Measurements from ENCODE around the gene NCBP3.
A peak's percentile ranks its signal among the peaks of the same experiment; 100 is the strongest.

Gene NCBP3

GRCh38 chr17:3780986-3781385 lies 65.1 kb downstream of the NCBP3 start:
- no peak for DNase-seq (ENCODE audit: low read depth in 2 of 2)
- H3K4me3 ChIP-seq (replicated peaks in 1 of 2; ENCODE audit: low read depth in 2 of 2, low read length in 2 of 2) = no peak overlapping the region
- no peak for TF ChIP-seq CTCF (IDR thresholded peaks at IDR 0.05; ENCODE audit: low read depth, low read length)

- TF ChIP-seq CTCF (IDR thresholded peaks at IDR 0.05; ENCODE audit: low read depth, low read length) = no peak
- no peak for DNase-seq (ENCODE audit: low read depth in 2 of 2)
Measured at GRCh38 chr17:3777366-3778120, 68.5 kb downstream of the NCBP3 start.

GRCh38 chr17:3773966-3774365 lies 72.1 kb downstream of the NCBP3 start:
- DNase-seq (ENCODE audit: low read depth in 2 of 2) = no peak
- no peak for TF ChIP-seq CTCF (IDR thresholded peaks at IDR 0.05; ENCODE audit: low read depth, low read length)
- H3K4me3 ChIP-seq (replicated peaks in 1 of 2; ENCODE audit: low read depth in 2 of 2, low read length in 2 of 2) = no peak overlapping the region

More at GRCh38 chr17:3777366-3778120, 68.5 kb downstream of the NCBP3 start:
- no peak overlapping the region for H3K4me3 ChIP-seq (replicated peaks in 1 of 2; ENCODE audit: low read depth in 2 of 2, low read length in 2 of 2)

GRCh38 chr17:3773511-3773910 lies 72.5 kb downstream of the NCBP3 start:
- peak; percentile 26 to 52 for DNase-seq (ENCODE audit: low read depth in 2 of 2)
- H3K4me3 ChIP-seq (replicated peaks in 1 of 2; ENCODE audit: low read depth in 2 of 2, low read length in 2 of 2) = no peak overlapping the region
- TF ChIP-seq CTCF (IDR thresholded peaks at IDR 0.05; ENCODE audit: low read depth, low read length) = no peak

GRCh38 chr17:3772764-3773163 lies 73.3 kb downstream of the NCBP3 start:
- TF ChIP-seq CTCF (IDR thresholded peaks at IDR 0.05; ENCODE audit: low read depth, low read length) = no peak
- DNase-seq (ENCODE audit: low read depth in 2 of 2) = no peak

GRCh38 chr17:3771140-3771539 lies 74.9 kb downstream of the NCBP3 start:
- no peak overlapping the region for H3K4me3 ChIP-seq (replicated peaks in 1 of 2; ENCODE audit: low read depth in 2 of 2, low read length in 2 of 2)
- no peak for DNase-seq (ENCODE audit: low read depth in 2 of 2)

More at GRCh38 chr17:3772764-3773163, 73.3 kb downstream of the NCBP3 start:
- H3K4me3 ChIP-seq (replicated peaks in 1 of 2; ENCODE audit: low read depth in 2 of 2, low read length in 2 of 2) = no peak overlapping the region

More at GRCh38 chr17:3771140-3771539, 74.9 kb downstream of the NCBP3 start:
- no peak for TF ChIP-seq CTCF (IDR thresholded peaks at IDR 0.05; ENCODE audit: low read depth, low read length)
